ENCODE measurements around the gene DHX16. TPM values are rescaled to one million over a fixed set of nuclear protein-coding genes. Genes with fewer than 3 reads are reported as not detected.

DHX16 gene
- total RNA-seq, 1 experiment from 2014 or later = 34.8 TPM

DNA sequence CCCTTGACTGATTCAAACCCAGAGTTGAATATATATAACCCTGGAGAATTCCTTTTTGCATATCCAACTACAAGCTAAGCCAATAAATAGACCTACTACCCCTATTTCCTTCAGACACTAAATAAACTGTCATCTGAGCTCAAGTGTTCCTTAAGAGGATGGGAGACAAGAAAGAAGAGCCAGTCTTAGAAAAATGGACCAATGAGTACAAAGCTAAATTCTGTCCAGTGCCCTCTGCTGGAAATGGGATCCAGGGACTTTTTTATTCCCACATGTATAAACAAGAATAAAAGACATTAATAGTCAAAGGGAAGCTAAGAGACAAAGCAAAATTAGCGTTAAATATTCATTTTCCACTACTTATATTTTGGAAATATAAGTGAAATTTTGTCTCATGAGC lies 60.6 kb downstream of the DHX16 start:
- no peak overlapping the region for H2BK15ac ChIP-seq (ENCODE audit: low read depth, low read length)
- H3K79me1 ChIP-seq (ENCODE audit: insufficient read depth, low read depth, low read length, poor library complexity, severe bottlenecking) = no peaks in the 10 kb centered on the region
- no peak overlapping the region for H4K8ac ChIP-seq (replicated peaks; ENCODE audit: insufficient read length, low read depth, low read length)
- peaks cover 15% of the 10 kb centered on the region for H3K23me2 ChIP-seq (ENCODE audit: insufficient read length, low read depth, low read length, poor library complexity, severe bottlenecking)
- no peak overlapping the region for H2BK20ac ChIP-seq (ENCODE audit: low read depth, low read length, poor library complexity, severe bottlenecking)
- peaks cover 44 to 83% (median 67%) of the 10 kb centered on the region in 3 experiments for H3K36me3 Mint-ChIP-seq (ENCODE audit: insufficient read depth in 1 of 3, low read depth in 3 of 3)
- no peak overlapping the region for H4K91ac ChIP-seq (ENCODE audit: insufficient read length, low read depth, low read length)
- no peaks in the 10 kb centered on the region for H3K27me3 ChIP-seq (ENCODE audit: insufficient read depth, low read length)
- no peak overlapping the region for H3K9ac ChIP-seq (ENCODE audit: extremely low read depth, insufficient read length, low read length)
- WGBS (ENCODE audit: extremely low coverage, insufficient read length, low lambda C conversion rate) = no CpG with 5 or more reads among the region's 1 CpG
- no peak overlapping the region for H3K18ac ChIP-seq (ENCODE audit: insufficient read length, low read depth, low read length)
- no peak overlapping the region for H3K4ac ChIP-seq (ENCODE audit: low read depth, low read length)
- H3K14ac ChIP-seq (ENCODE audit: insufficient read depth, low read length) = no peak overlapping the region
- peaks cover 31 to 39% of the 10 kb centered on the region in 2 experiments for H3K4me1 Mint-ChIP-seq
- H4K5ac ChIP-seq (ENCODE audit: insufficient read length, low read depth, low read length) = no peak overlapping the region
- no peak overlapping the region for H2AFZ ChIP-seq (ENCODE audit: low read length)
- TF ChIP-seq, protein P1, sequence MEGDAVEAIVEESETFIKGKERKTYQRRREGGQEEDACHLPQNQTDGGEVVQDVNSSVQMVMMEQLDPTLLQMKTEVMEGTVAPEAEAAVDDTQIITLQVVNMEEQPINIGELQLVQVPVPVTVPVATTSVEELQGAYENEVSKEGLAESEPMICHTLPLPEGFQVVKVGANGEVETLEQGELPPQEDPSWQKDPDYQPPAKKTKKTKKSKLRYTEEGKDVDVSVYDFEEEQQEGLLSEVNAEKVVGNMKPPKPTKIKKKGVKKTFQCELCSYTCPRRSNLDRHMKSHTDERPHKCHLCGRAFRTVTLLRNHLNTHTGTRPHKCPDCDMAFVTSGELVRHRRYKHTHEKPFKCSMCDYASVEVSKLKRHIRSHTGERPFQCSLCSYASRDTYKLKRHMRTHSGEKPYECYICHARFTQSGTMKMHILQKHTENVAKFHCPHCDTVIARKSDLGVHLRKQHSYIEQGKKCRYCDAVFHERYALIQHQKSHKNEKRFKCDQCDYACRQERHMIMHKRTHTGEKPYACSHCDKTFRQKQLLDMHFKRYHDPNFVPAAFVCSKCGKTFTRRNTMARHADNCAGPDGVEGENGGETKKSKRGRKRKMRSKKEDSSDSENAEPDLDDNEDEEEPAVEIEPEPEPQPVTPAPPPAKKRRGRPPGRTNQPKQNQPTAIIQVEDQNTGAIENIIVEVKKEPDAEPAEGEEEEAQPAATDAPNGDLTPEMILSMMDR (conservative IDR thresholded peaks at IDR 0.05) = peak; percentile 44
- no peak for DNase-seq
- no peak overlapping the region for H3K56ac ChIP-seq (ENCODE audit: insufficient read length, low read depth, low read length)
- no peak overlapping the region for H2BK5ac ChIP-seq (ENCODE audit: insufficient read length, low read length)
- no peak overlapping the region for H3K27ac ChIP-seq (ENCODE audit: insufficient read length, low read depth, low read length)
- no peak overlapping the region for H3K4me3 Mint-ChIP-seq
- H3K4me1 ChIP-seq (ENCODE audit: insufficient read depth, low read length) = peaks cover 4% of the 10 kb centered on the region; the same call in 1 of the 2 replicates
- no peak overlapping the region for H3K23ac ChIP-seq (ENCODE audit: insufficient read length, low read depth, low read length)
- no peaks in the 10 kb centered on the region for H3K9me3 ChIP-seq (ENCODE audit: control insufficient read depth, low read depth, low read length)
- peaks cover 2% of the 10 kb centered on the region; the same call in 1 of the 2 replicates for H3K79me2 ChIP-seq (ENCODE audit: insufficient read depth, low read length)
- no peaks in the 10 kb centered on the region; the same call in 1 of the 2 replicates for H3K27me3 Mint-ChIP-seq (ENCODE audit: low read depth)
- H3K4me2 ChIP-seq (ENCODE audit: insufficient read depth, insufficient read length, low read length) = no peak overlapping the region
- H2BK12ac ChIP-seq (ENCODE audit: insufficient read length, low read depth, low read length) = no peak overlapping the region
- H2AK5ac ChIP-seq (ENCODE audit: insufficient read length, low read length) = no peak overlapping the region
- H3K9me3 Mint-ChIP-seq = peaks cover 8 to 12% of the 10 kb centered on the region in 2 experiments; a peak in 3 of 5 replicates
- H4K20me1 ChIP-seq (ENCODE audit: control insufficient read depth, insufficient read depth, insufficient read length) = no peaks in the 10 kb centered on the region
- H3T11ph ChIP-seq (ENCODE audit: low read length) = no peak overlapping the region
- no peak overlapping the region for H2BK120ac ChIP-seq (ENCODE audit: low read depth, low read length, poor library complexity, severe bottlenecking)
- H3K27ac Mint-ChIP-seq = no peak overlapping the region; a peak in 1 of 7 replicates

Measured in H9 (cell line).